Hepatocyte (in vitro differentiated cells): ENCODE results near the gene MEAK7. TPM values are rescaled to one million over a fixed set of nuclear protein-coding genes. Genes with fewer than 3 reads are reported as not detected.

Experiments
- DNase-seq: peaks from one replicate; pipeline ENCODE4 v3.0.0-alpha.2; 2016; ENCODE audit warnings: low spot score
- H2AFZ ChIP-seq: fragments of 200-600 bp; sonication (generic); 2 replicates; pipeline ENCODE4 v1.6.0; 2016; ENCODE audit warnings: antibody characterized with exemption, mild to moderate bottlenecking
- H3K27ac ChIP-seq: fragments of 200-600 bp; sonication (generic); 2 replicates; pipeline ENCODE4 v1.5.1; 2016; ENCODE audit warnings: mild to moderate bottlenecking
- H3K27me3 ChIP-seq: fragments of 200-600 bp; sonication (generic); 2 replicates; pipeline ENCODE4 v1.6.1; 2016
- H3K36me3 ChIP-seq: fragments of 200-600 bp; sonication (generic); replicated peaks from 2 replicates; pipeline ENCODE4 v1.5.1; 2016; ENCODE audit warnings: low read depth; ENCODE audit not compliant: insufficient read depth
- H3K4me1 ChIP-seq: fragments of 200-600 bp; sonication (generic); 2 replicates; pipeline ENCODE4 v1.5.1; 2016; ENCODE audit warnings: mild to moderate bottlenecking, moderate library complexity; ENCODE audit not compliant: insufficient read depth
- H3K4me2 ChIP-seq: fragments of 200-600 bp; sonication (generic); 2 replicates; pipeline ENCODE4 v1.6.0; 2016
- H3K4me3 ChIP-seq: fragments of 200-600 bp; sonication (generic); 2 replicates; pipeline ENCODE4 v1.5.1; 2016; ENCODE audit warnings: mild to moderate bottlenecking
- H3K79me2 ChIP-seq: fragments of 200-600 bp; sonication (generic); 2 replicates; pipeline ENCODE4 v1.6.0; 2017; ENCODE audit warnings: mild to moderate bottlenecking
- H3K9me2 ChIP-seq: fragments of 200-600 bp; sonication (generic); replicated peaks from 2 replicates; pipeline ENCODE4 v1.6.0; 2017; ENCODE audit warnings: mild to moderate bottlenecking; ENCODE audit not compliant: insufficient read depth
- H3K9me3 ChIP-seq: fragments of 200-600 bp; sonication (generic); 2 replicates; pipeline ENCODE4 v1.5.1; 2016; ENCODE audit warnings: low read depth, mild to moderate bottlenecking
- H4K20me1 ChIP-seq: fragments of 200-600 bp; sonication (generic); 2 replicates; pipeline ENCODE4 v1.6.0; 2016; ENCODE audit warnings: mild to moderate bottlenecking; ENCODE audit not compliant: insufficient read depth, poor library complexity, severe bottlenecking
- EZH2 ChIP-seq: fragments of 200-600 bp; sonication (generic); IDR thresholded peaks from 2 replicates; pipeline ENCODE4 v1.6.1; 2016; ENCODE audit warnings: antibody characterized with exemption, mild to moderate bottlenecking, borderline replicate concordance
- EZH2phosphoT487 ChIP-seq: fragments of 200-600 bp; sonication (generic); IDR thresholded peaks from one replicate; pipeline ENCODE4 v1.6.1; 2018; ENCODE audit warnings: antibody characterized with exemption, mild to moderate bottlenecking, low read depth, moderate library complexity; ENCODE audit not compliant: unreplicated experiment, severe bottlenecking
- WGBS: methylation state at CpG from one replicate; pipeline ENCODE4 v1.1.6; 2016; ENCODE audit warnings: low lambda C conversion rate; ENCODE audit errors: missing lambda C conversion rate; 5-methylcytosine and 5-hydroxymethylcytosine counted together
- polyA plus RNA-seq: library from polyadenylated mRNA; unstranded; fragments of >200 nt; fragmentation: Nextera tagmentation; extraction: Ambion mirVana; gene quantifications from 2 replicates; pipeline ENCODE4 v1.2.1, GENCODE V29; 2016
- total RNA-seq: library from RNA; depleted of rRNA; stranded (reverse); fragments of >200 nt; gene quantifications from 2 replicates; pipeline ENCODE4 v1.2.3, GENCODE V29; 2014
- TF ChIP-seq, protein P1 (sequence below): fragments of 200-600 bp; sonication (generic); IDR thresholded peaks from 2 replicates; pipeline ENCODE4 v1.5.1; 2016; ENCODE audit warnings: antibody characterized with exemption, mild to moderate bottlenecking; ENCODE audit not compliant: poor library complexity

MEAK7 gene
- total and polyA plus RNA-seq, 2 experiments from 2014 or later = 21.6 to 29.7 TPM

DNA sequence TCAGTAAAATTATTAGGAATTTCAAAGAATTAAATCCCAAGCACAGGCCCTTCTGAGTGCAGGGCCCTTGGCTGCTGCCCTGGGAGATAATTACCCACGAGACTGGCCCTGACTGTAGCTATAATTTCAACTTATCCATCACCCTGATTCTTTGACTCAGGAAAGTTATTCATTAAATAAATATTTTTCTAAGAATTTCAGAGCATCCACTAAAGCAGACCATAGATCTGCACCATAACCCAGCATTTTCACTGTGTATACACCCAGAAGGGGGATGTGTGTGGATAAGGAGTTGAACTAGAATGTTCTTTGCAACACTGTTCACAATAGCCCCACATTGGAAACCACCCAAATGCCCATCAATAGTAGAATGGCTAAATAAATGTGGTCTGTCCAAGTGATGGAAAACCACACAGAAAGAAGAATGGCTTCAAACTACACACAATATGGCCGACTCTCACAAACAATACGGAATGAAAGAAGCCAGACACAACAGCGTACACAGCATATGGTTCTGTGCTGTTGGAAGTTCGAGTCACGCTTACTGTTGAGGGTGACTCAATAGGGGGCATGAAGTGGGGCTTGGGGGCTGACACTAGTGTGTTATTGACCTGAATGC, 33.9 kb upstream of the MEAK7 start:
- H3K79me2 ChIP-seq = no peaks in the 10 kb centered on the region
- no peaks in the 10 kb centered on the region for H3K4me1 ChIP-seq
- DNase-seq = no peak
- no peak overlapping the region for H2AFZ ChIP-seq
- no peak overlapping the region for H3K4me3 ChIP-seq
- no peaks in the 10 kb centered on the region for H4K20me1 ChIP-seq
- H3K27ac ChIP-seq = no peak overlapping the region
- no peaks in the 10 kb centered on the region for H3K9me3 ChIP-seq
- no peak for TF ChIP-seq EZH2phosphoT487
- no peak for TF ChIP-seq EZH2
- TF ChIP-seq, protein P1, sequence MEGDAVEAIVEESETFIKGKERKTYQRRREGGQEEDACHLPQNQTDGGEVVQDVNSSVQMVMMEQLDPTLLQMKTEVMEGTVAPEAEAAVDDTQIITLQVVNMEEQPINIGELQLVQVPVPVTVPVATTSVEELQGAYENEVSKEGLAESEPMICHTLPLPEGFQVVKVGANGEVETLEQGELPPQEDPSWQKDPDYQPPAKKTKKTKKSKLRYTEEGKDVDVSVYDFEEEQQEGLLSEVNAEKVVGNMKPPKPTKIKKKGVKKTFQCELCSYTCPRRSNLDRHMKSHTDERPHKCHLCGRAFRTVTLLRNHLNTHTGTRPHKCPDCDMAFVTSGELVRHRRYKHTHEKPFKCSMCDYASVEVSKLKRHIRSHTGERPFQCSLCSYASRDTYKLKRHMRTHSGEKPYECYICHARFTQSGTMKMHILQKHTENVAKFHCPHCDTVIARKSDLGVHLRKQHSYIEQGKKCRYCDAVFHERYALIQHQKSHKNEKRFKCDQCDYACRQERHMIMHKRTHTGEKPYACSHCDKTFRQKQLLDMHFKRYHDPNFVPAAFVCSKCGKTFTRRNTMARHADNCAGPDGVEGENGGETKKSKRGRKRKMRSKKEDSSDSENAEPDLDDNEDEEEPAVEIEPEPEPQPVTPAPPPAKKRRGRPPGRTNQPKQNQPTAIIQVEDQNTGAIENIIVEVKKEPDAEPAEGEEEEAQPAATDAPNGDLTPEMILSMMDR = no peak
- H3K27me3 ChIP-seq = no peaks in the 10 kb centered on the region
- H3K4me2 ChIP-seq = no peak overlapping the region
- no peaks in the 10 kb centered on the region for H3K36me3 ChIP-seq
- 92% methylated on average over 6 of the region's 6 CpGs for WGBS
- H3K9me2 ChIP-seq = no peaks in the 10 kb centered on the region

DNA sequence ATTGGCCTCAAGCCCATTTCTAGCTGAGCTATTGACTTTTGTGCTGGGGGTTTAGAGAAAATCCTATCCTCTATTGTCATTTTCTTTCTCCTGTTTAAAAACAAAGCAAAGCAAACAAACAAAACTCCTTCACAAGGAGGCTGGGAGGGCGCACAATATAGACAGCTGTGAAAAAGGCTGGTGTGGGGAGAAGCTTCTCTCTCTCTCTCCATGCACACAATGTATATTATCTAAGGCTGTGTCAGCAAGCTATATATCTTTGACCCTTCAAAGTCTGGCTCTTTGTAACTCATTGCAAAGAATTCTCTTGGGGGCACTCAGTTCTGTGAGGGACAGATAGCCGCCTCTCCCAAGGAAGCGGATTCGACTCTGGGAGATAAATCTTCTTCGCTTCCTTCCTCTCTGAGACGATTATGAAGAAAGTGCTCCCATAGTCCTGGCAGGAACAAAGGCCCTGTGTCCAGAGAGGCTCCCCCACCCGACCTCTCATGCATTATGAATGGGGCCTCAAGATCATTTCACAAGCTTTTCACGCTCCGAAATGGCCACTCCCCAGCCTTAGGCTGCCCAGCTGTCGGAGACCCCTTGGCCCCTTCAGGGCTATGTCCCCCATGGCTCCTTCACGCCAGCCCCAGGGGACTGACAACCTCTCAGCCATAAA, 33.2 kb upstream of the MEAK7 start:
- Histone ChIP-seq H3K4me2 (no peak overlapping the region), H3K36me3 (no peaks in the 10 kb centered on the region), H3K9me2 (no peaks in the 10 kb centered on the region), H3K9me3 (no peaks in the 10 kb centered on the region), H2AFZ (no peak overlapping the region), H3K4me1 (peaks cover 4% of the 10 kb centered on the region), H3K27me3 (no peaks in the 10 kb centered on the region), H3K79me2 (no peaks in the 10 kb centered on the region), H3K4me3 (no peak overlapping the region), H4K20me1 (no peaks in the 10 kb centered on the region), H3K27ac (no peak overlapping the region)
- TF ChIP-seq, protein P1 = no peak
- TF ChIP-seq EZH2 (no peak), EZH2phosphoT487 (no peak)
- DNase-seq = no peak
- WGBS = 73% methylated on average over 11 of the region's 11 CpGs

DNA sequence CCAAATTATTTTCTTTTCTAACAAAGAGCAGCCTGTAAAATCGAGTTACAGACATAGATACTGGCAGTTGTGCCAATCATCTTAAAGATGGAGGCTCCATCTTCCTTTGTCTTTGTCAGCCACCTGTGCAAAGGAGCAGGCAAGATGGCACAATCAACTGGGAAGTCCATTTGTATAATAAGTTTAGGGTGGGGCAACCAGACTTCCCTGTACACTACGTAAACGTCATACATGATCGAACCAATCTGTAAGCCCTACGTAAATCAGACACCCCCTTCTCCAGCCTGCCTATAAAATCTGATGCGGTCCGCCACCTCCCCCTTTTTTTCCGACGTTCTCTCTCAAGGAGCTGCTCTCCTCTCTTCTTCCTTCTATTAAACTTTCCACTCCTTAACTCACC, 31.4 kb upstream of the MEAK7 start:
- no peak overlapping the region for H2AFZ ChIP-seq
- H3K27ac ChIP-seq = no peak overlapping the region
- no peaks in the 10 kb centered on the region for H3K36me3 ChIP-seq
- H3K9me2 ChIP-seq = no peaks in the 10 kb centered on the region
- no peak overlapping the region for H3K4me2 ChIP-seq
- no peaks in the 10 kb centered on the region for H3K27me3 ChIP-seq
- TF ChIP-seq EZH2 (no peak), EZH2phosphoT487 (no peak)
- TF ChIP-seq, protein P1 = no peak
- H3K4me1 ChIP-seq = peaks cover 7% of the 10 kb centered on the region
- H3K4me3 ChIP-seq = no peak overlapping the region
- H4K20me1 ChIP-seq = no peaks in the 10 kb centered on the region
- H3K9me3 ChIP-seq = no peaks in the 10 kb centered on the region
- DNase-seq = no peak
- H3K79me2 ChIP-seq = no peaks in the 10 kb centered on the region
- WGBS = 63% methylated on average over 9 of the region's 9 CpGs
